IPS DF 6.9 (cell line): Measurements from ENCODE around the gene SRD5A1.

Experiments
- DNase-seq: peaks from one replicate; pipeline ENCODE4 v3.0.0-alpha.2; 2013; ENCODE audit warnings: low read depth, low spot score
- H3K27ac ChIP-seq: one replicate; pipeline ENCODE4 v1.5.1; 2013; ENCODE audit warnings: low read length, control low read depth
- H3K27me3 ChIP-seq: 2 replicates; pipeline ENCODE4 v1.6.1; 2013; ENCODE audit warnings: mild to moderate bottlenecking, low read length; ENCODE audit not compliant: control insufficient read depth, insufficient read depth
- H3K36me3 ChIP-seq: 2 replicates; pipeline ENCODE4 v1.6.1; 2013; ENCODE audit warnings: low read length; ENCODE audit not compliant: control insufficient read depth, insufficient read depth
- H3K4me1 ChIP-seq: 2 replicates; pipeline ENCODE4 v1.6.1; 2013; ENCODE audit warnings: low read length; ENCODE audit not compliant: control insufficient read depth, insufficient read depth
- H3K4me3 ChIP-seq: 2 replicates; pipeline ENCODE4 v1.5.1; 2013; ENCODE audit warnings: mild to moderate bottlenecking, low read length
- H3K9me3 ChIP-seq: 2 replicates; pipeline ENCODE4 v1.6.1; 2013; ENCODE audit warnings: low read length, inconsistent platforms; ENCODE audit not compliant: control insufficient read depth, insufficient read depth
- WGBS: extraction: QIAGEN DNeasy Blood & Tissue Kit; methylation state at CpG from one replicate; pipeline ENCODE4 v1.1.7; 2013; ENCODE audit warnings: mixed read lengths, missing lambda C conversion rate; ENCODE audit not compliant: insufficient read length, insufficient coverage; 5-methylcytosine and 5-hydroxymethylcytosine counted together

SRD5A1 gene

GRCh38 chr5:6623941-6624340 lies 9.3 kb upstream of the SRD5A1 start:
- no CpG with 5 or more reads among the region's 3 CpGs for WGBS
- Histone ChIP-seq H3K4me3 (no peak overlapping the region), H3K9me3 (no peaks in the 10 kb centered on the region), H3K4me1 (no peaks in the 10 kb centered on the region), H3K27me3 (no peaks in the 10 kb centered on the region), H3K27ac (no peak overlapping the region), H3K36me3 (peaks cover 29% of the 10 kb centered on the region; the same call in 1 of the 2 replicates)
- no peak for DNase-seq

- no peak for DNase-seq
- peaks cover 28% of the 10 kb centered on the region; the same call in 1 of the 2 replicates for H3K36me3 ChIP-seq
- no peak overlapping the region for H3K4me3 ChIP-seq
- no peak overlapping the region for H3K27ac ChIP-seq
- H3K27me3 ChIP-seq: no peaks in the 10 kb centered on the region
- no peaks in the 10 kb centered on the region for H3K9me3 ChIP-seq
- whole genome bisulfite sequencing: no CpG with 5 or more reads among the region's 10 CpGs
- no peaks in the 10 kb centered on the region for H3K4me1 ChIP-seq
These were observed 6.7 kb upstream of the SRD5A1 start for GRCh38 chr5:6626508-6626907.

DNA sequence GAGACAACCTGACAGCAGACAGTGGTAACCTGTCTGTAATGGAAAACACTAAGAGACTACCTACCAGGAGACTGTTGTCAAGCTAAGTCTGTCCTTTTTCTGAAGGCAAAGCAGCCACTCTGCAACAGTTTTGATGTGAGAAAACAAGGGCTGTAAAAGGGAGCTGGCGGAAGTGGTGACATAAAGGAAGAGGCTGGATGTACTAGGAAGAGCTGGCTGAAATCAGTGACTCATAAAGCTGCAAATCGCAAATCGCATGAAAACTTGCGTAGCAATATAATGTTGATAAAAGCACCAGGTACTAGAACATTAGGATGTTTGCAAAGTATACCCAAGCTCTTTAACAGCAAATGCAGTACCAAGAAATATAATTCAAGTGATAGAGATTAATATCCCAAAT lies 1.8 kb upstream of the SRD5A1 start:
- Histone ChIP-seq H3K4me1 (no peaks in the 10 kb centered on the region; the same call in 1 of the 2 replicates), H3K27ac (no peak overlapping the region), H3K4me3 (no peak overlapping the region), H3K36me3 (peaks cover 8% of the 10 kb centered on the region; the same call in 1 of the 2 replicates), H3K9me3 (no peaks in the 10 kb centered on the region), H3K27me3 (no peaks in the 10 kb centered on the region)
- no CpG with 5 or more reads among the region's 4 CpGs for WGBS
- DNase-seq: no peak

- Histone ChIP-seq H3K4me3 (peak overlapping the region; percentile 57), H3K27ac (no peak overlapping the region), H3K36me3 (peaks cover 7% of the 10 kb centered on the region; the same call in 1 of the 2 replicates), H3K4me1 (no peaks in the 10 kb centered on the region; the same call in 1 of the 2 replicates), H3K27me3 (no peaks in the 10 kb centered on the region), H3K9me3 (no peaks in the 10 kb centered on the region)
- no CpG with 5 or more reads among the region's 33 CpGs for WGBS
- DNase-seq: no peak
These were observed 834 bp upstream of the SRD5A1 start for GRCh38 chr5:6632324-6632887.

GRCh38 chr5:6633469-6634245 lies 417 bp downstream of the SRD5A1 start:
- no CpG with 5 or more reads among the region's 75 CpGs for WGBS
- Histone ChIP-seq H3K4me1 (no peaks in the 10 kb centered on the region; the same call in 1 of the 2 replicates), H3K36me3 (peaks cover 7% of the 10 kb centered on the region; the same call in 1 of the 2 replicates), H3K4me3 (peak overlapping the region; percentile 57), H3K27ac (no peak overlapping the region), H3K27me3 (no peaks in the 10 kb centered on the region), H3K9me3 (no peaks in the 10 kb centered on the region)
- DNase-seq: no peak

DNA sequence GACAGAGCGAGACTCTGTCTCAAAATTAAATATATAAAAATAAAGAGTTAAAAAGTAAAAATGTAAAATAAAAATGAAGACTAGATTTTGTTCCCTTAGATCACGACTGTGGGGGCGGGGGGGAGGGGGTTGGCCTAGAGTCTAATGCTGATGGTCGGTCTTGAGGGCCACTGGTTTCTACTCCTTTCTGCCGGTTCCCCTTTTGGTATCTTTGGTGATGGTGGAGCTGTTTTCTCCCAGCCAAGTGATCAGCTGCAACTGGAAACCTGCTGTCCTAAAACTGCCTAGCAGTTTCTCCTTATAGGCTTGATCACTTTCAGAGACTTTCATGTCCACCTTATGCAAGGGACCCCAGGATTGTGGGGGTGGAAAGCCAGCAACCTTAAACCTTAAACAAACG lies 1.1 kb downstream of the SRD5A1 start:
- no CpG with 5 or more reads among the region's 6 CpGs for WGBS
- no peak for DNase-seq
- no peak overlapping the region for H3K27ac ChIP-seq

GRCh38 chr5:6634788-6635430 lies 1.7 kb downstream of the SRD5A1 start:
- Histone ChIP-seq H3K36me3 (peaks cover 3% of the 10 kb centered on the region; the same call in 1 of the 2 replicates), H3K4me3 (no peak overlapping the region), H3K9me3 (no peaks in the 10 kb centered on the region), H3K4me1 (no peaks in the 10 kb centered on the region; the same call in 1 of the 2 replicates), H3K27ac (no peak overlapping the region), H3K27me3 (no peaks in the 10 kb centered on the region)
- WGBS: no CpG with 5 or more reads among the region's 5 CpGs
- DNase-seq: no peak

More for the DNA sequence above, 1.1 kb downstream of the SRD5A1 start:
- Histone ChIP-seq H3K9me3 (no peaks in the 10 kb centered on the region), H3K4me3 (peak overlapping the region; percentile 57; the same call in 1 of the 2 replicates), H3K27me3 (no peaks in the 10 kb centered on the region), H3K36me3 (peaks cover 5% of the 10 kb centered on the region; the same call in 1 of the 2 replicates), H3K4me1 (no peaks in the 10 kb centered on the region; the same call in 1 of the 2 replicates)

DNA sequence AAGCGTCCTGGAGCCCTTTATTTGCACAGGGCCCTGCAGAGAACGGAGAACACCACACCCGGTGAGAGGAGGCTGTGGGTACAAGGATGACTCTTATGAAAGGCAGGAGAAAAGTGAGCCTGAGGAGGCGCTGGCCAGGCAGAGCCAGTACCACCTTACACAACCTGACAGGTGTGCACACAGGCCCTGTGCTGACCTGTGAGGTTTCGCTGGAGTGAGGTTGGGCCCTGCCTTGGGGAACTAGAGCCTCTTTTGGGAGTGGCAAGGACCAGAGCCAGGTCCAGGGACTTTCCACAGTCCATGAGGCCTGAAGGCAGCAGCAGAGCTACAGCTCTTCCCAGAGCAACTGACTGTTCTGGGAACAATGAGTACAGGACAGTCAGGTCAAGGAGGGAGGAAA lies 3.1 kb downstream of the SRD5A1 start:
- WGBS: no CpG with 5 or more reads among the region's 5 CpGs
- Histone ChIP-seq H3K36me3 (peaks cover under 1% of the 10 kb centered on the region; the same call in 1 of the 2 replicates), H3K27me3 (no peaks in the 10 kb centered on the region), H3K9me3 (no peaks in the 10 kb centered on the region), H3K4me1 (no peaks in the 10 kb centered on the region; the same call in 1 of the 2 replicates), H3K4me3 (no peak overlapping the region), H3K27ac (no peak overlapping the region)
- DNase-seq: no peak

DNA sequence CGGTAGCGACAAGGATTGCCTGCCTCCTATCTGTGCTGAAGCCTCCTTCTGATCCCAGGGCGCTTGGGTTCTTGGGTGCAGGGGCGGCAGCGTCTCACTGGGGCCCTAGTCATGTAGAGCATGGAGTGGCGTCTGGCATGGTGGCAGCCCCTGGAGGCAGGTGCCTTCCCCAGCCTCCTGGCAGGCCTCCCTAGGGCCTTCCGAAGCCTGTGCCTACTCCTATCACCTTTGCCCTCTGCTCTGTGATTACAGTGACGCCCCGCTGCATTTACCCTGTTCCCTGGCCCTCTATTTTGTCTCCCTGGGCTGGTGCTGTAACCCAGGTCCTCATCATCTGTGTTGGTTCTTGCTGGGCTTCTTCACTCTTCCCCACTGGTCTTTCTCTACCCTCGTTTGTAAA lies 3.8 kb downstream of the SRD5A1 start:
- WGBS: no CpG with 5 or more reads among the region's 10 CpGs
- H3K4me3 ChIP-seq: no peak overlapping the region
- no peaks in the 10 kb centered on the region for H3K27me3 ChIP-seq
- DNase-seq: no peak
- no peaks in the 10 kb centered on the region; the same call in 1 of the 2 replicates for H3K36me3 ChIP-seq
- H3K27ac ChIP-seq: no peak overlapping the region
- H3K4me1 ChIP-seq: no peaks in the 10 kb centered on the region; the same call in 1 of the 2 replicates
- no peaks in the 10 kb centered on the region for H3K9me3 ChIP-seq

GRCh38 chr5:6637590-6637989 lies 4.3 kb downstream of the SRD5A1 start:
- no peaks in the 10 kb centered on the region; the same call in 1 of the 2 replicates for H3K36me3 ChIP-seq
- no peak overlapping the region for H3K4me3 ChIP-seq
- H3K27ac ChIP-seq: no peak overlapping the region
- WGBS: no CpG with 5 or more reads among the region's 6 CpGs
- H3K9me3 ChIP-seq: no peaks in the 10 kb centered on the region
- H3K4me1 ChIP-seq: no peaks in the 10 kb centered on the region; the same call in 1 of the 2 replicates
- no peak for DNase-seq
- H3K27me3 ChIP-seq: no peaks in the 10 kb centered on the region
